Measurements from ENCODE around the gene SRSF3. TPM values are rescaled to one million over a fixed set of nuclear protein-coding genes. Genes with fewer than 3 reads are reported as not detected.

The SRSF3 gene
- total RNA-seq, 1 donor from 2014 or later: 297 TPM

DNA sequence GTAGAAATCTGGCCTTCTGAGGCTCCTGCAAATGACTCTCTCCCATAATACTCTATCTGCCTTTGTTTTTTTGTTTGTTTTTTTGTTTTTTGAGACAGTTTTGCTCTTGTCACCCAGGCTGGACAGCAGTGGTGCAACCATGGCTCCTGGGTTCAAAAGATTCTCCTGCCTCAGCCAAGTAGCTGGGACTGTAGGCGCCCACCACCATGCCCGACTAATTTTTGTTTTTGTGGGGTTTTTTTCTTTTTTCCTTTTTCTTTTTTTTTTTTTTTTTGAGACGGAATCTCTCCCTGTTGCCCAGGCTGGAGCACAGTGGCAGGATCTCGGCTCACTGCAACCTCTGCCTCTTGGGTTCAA is 30.3 kb upstream of the SRSF3 start:
- H3K27me3 Mint-ChIP-seq (ENCODE audit: insufficient read depth, low read depth): no peaks in the 10 kb centered on the region
- TF ChIP-seq, protein P1, sequence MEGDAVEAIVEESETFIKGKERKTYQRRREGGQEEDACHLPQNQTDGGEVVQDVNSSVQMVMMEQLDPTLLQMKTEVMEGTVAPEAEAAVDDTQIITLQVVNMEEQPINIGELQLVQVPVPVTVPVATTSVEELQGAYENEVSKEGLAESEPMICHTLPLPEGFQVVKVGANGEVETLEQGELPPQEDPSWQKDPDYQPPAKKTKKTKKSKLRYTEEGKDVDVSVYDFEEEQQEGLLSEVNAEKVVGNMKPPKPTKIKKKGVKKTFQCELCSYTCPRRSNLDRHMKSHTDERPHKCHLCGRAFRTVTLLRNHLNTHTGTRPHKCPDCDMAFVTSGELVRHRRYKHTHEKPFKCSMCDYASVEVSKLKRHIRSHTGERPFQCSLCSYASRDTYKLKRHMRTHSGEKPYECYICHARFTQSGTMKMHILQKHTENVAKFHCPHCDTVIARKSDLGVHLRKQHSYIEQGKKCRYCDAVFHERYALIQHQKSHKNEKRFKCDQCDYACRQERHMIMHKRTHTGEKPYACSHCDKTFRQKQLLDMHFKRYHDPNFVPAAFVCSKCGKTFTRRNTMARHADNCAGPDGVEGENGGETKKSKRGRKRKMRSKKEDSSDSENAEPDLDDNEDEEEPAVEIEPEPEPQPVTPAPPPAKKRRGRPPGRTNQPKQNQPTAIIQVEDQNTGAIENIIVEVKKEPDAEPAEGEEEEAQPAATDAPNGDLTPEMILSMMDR (IDR thresholded peaks at IDR 0.05): no peak
- TF ChIP-seq EZH2phosphoT487 (IDR thresholded peaks at IDR 0.05): no peak
- no peak for TF ChIP-seq EZH2 (IDR thresholded peaks at IDR 0.05)
- no peaks in the 10 kb centered on the region for H3K9me3 Mint-ChIP-seq

DNA sequence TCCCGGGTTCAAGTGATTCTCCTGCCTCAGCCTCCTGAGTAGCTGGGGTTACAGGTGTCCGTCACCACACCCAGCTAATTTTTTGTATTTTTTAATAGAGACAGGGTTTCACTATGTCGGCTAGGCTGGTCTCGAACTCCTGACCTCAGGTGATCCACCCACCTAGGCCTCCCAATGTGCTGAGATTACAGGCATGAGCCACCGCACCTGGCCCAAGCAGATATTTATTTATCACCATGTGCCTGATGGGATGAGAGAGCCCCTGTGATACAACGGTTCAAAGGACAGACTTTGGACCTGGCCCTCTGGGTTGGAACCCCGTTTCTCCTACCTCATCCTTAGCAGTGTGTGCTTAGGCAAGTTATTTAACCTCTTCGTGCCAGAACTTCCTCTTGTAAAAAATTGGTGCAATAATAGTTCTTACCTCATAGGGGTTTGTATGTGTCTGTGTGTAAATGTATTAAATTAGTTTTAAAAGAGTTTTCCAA is 27.7 kb upstream of the SRSF3 start:
- Mint-ChIP-seq H3K4me1 (peaks cover 16% of the 10 kb centered on the region), H3K27me3 (ENCODE audit: insufficient read depth, low read depth) (no peaks in the 10 kb centered on the region), H3K9me3 (no peaks in the 10 kb centered on the region), H3K36me3 (no peaks in the 10 kb centered on the region), H3K4me3 (no peak overlapping the region), H3K27ac (no peak overlapping the region)
- H3K4me2 ChIP-seq: no peak overlapping the region
- H3F3A ChIP-seq (ENCODE audit: low read depth): peaks cover 4% of the 10 kb centered on the region
- no peaks in the 10 kb centered on the region for H3K27me3 ChIP-seq
- H3K4me1 ChIP-seq: no peaks in the 10 kb centered on the region
- no peaks in the 10 kb centered on the region for H3K79me2 ChIP-seq (ENCODE audit: low read depth)
- no peak for TF ChIP-seq EZH2 (IDR thresholded peaks at IDR 0.05)
- no peak for TF ChIP-seq EZH2phosphoT487 (IDR thresholded peaks at IDR 0.05)
- TF ChIP-seq, protein P1 (IDR thresholded peaks at IDR 0.05): no peak
- DNase-seq (ENCODE audit: low spot score): no peak
- no peaks in the 10 kb centered on the region for H4K20me1 ChIP-seq (ENCODE audit: low read depth)
- H3K9ac ChIP-seq: no peak overlapping the region
- no peak overlapping the region for H2AFZ ChIP-seq (replicated peaks)
- H3K36me3 ChIP-seq: no peaks in the 10 kb centered on the region
- no peak overlapping the region for H3K4me3 ChIP-seq
- H3K9me3 ChIP-seq (ENCODE audit: low read depth): no peaks in the 10 kb centered on the region
- H3K27ac ChIP-seq: no peak overlapping the region

More for the DNA sequence above, 30.3 kb upstream of the SRSF3 start:
- Mint-ChIP-seq H3K4me1 (peaks cover 16% of the 10 kb centered on the region), H3K27ac (no peak overlapping the region), H3K4me3 (no peak overlapping the region), H3K36me3 (no peaks in the 10 kb centered on the region)
- H4K20me1 ChIP-seq (ENCODE audit: low read depth): no peaks in the 10 kb centered on the region
- no peaks in the 10 kb centered on the region for H3K9me3 ChIP-seq (ENCODE audit: low read depth)
- no peak for DNase-seq (ENCODE audit: low spot score)
- no peak overlapping the region for H3K9ac ChIP-seq
- no peaks in the 10 kb centered on the region for H3K79me2 ChIP-seq (ENCODE audit: low read depth)
- no peaks in the 10 kb centered on the region for H3K4me1 ChIP-seq
- peaks cover 4% of the 10 kb centered on the region for H3F3A ChIP-seq (ENCODE audit: low read depth)
- no peak overlapping the region for H3K27ac ChIP-seq
- H3K4me2 ChIP-seq: no peak overlapping the region
- H3K36me3 ChIP-seq: no peaks in the 10 kb centered on the region
- no peak overlapping the region for H2AFZ ChIP-seq (replicated peaks)
- no peak overlapping the region for H3K4me3 ChIP-seq
- no peaks in the 10 kb centered on the region for H3K27me3 ChIP-seq

DNA sequence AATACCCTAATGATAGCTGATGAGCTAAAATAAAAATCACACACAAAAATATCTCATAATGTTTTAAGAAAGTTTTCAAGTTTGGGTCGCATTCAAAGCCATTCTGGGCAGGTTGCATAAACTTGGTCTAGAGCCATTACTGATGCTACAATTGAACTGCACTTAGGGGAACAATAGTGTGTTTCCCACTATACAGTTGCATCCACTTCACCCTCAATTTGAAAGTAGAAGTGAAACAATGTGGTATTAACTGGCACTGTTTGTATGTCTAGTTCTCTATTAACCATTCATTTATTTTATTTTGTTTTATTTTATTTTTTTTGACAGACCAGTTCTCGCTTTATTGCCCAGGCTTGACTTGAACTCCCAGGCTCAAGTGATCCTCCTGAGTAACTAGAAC is 23.9 kb upstream of the SRSF3 start:
- Histone ChIP-seq H2AFZ (replicated peaks) (no peak overlapping the region), H3K9ac (no peak overlapping the region), H3F3A (ENCODE audit: low read depth) (no peaks in the 10 kb centered on the region), H3K4me3 (no peak overlapping the region), H3K27me3 (no peaks in the 10 kb centered on the region), H4K20me1 (ENCODE audit: low read depth) (no peaks in the 10 kb centered on the region), H3K4me1 (no peaks in the 10 kb centered on the region), H3K9me3 (ENCODE audit: low read depth) (no peaks in the 10 kb centered on the region), H3K27ac (no peak overlapping the region), H3K79me2 (ENCODE audit: low read depth) (no peaks in the 10 kb centered on the region), H3K4me2 (no peak overlapping the region), H3K36me3 (no peaks in the 10 kb centered on the region)
- DNase-seq (ENCODE audit: low spot score): no peak
- Mint-ChIP-seq H3K27me3 (ENCODE audit: insufficient read depth, low read depth) (peaks cover 4% of the 10 kb centered on the region), H3K36me3 (no peaks in the 10 kb centered on the region), H3K4me1 (no peaks in the 10 kb centered on the region), H3K27ac (no peak overlapping the region), H3K9me3 (peaks cover 2% of the 10 kb centered on the region), H3K4me3 (no peak overlapping the region)
- TF ChIP-seq EZH2phosphoT487 (IDR thresholded peaks at IDR 0.05): no peak
- TF ChIP-seq, protein P1 (IDR thresholded peaks at IDR 0.05): no peak
- TF ChIP-seq EZH2 (IDR thresholded peaks at IDR 0.05): no peak

All from neural progenitor cell (in vitro differentiated cells).